HG03354 (cell line): ENCODE measurements around the gene PCDHGC4.

Experiments
- ATAC-seq: cut with Tn5 transposase; IDR thresholded peaks from one replicate; pipeline ENCODE4 v1.9.1; 2021; ENCODE audit warnings: mild to moderate bottlenecking; ENCODE audit not compliant: unreplicated experiment, poor library complexity, severe bottlenecking

PCDHGC4 gene

GRCh38 chr5:141484641-141485311 is at the start of gene PCDHGC4:
Gene PCDHGC4, plus strand, starts transcription at chr5:141485030. Its CDS starts 144 bp downstream, at chr5:141485174.
- ATAC-seq: no peak

- ATAC-seq: no peak
Observed at GRCh38 chr5:141437221-141437620, 47.6 kb upstream of the PCDHGC4 start.

- no peak for ATAC-seq
Observed at GRCh38 chr5:141439411-141440141, 45.3 kb upstream of the PCDHGC4 start.

GRCh38 chr5:141440341-141440740 is 44.5 kb upstream of the PCDHGC4 start:
- ATAC-seq: no peak

- ATAC-seq: no peak
Observed at GRCh38 chr5:141441571-141442170, 43.2 kb upstream of the PCDHGC4 start.

GRCh38 chr5:141465351-141465750 is 19.5 kb upstream of the PCDHGC4 start:
- no peak for ATAC-seq

- ATAC-seq: peak; percentile 97
Observed at GRCh38 chr5:141475625-141476131, 9.2 kb upstream of the PCDHGC4 start, which contains the start of gene PCDHGC3. Gene PCDHGC3, plus strand, starts transcription at chr5:141475966. Its CDS starts 151 bp downstream, at chr5:141476117.

GRCh38 chr5:141476132-141476911 is 8.5 kb upstream of the PCDHGC4 start:
- peak; percentile 28 for ATAC-seq

- no peak for ATAC-seq
Observed at GRCh38 chr5:141477044-141477575, 7.7 kb upstream of the PCDHGC4 start.

GRCh38 chr5:141477815-141478214 is 7.0 kb upstream of the PCDHGC4 start:
- ATAC-seq: no peak

- no peak for ATAC-seq
Observed at GRCh38 chr5:141478321-141478945, 6.4 kb upstream of the PCDHGC4 start.

- no peak for ATAC-seq
Observed at GRCh38 chr5:141479776-141480175, 5.1 kb upstream of the PCDHGC4 start.

GRCh38 chr5:141483902-141484301 is 928 bp upstream of the PCDHGC4 start:
- ATAC-seq: no peak

- ATAC-seq: no peak
Observed at GRCh38 chr5:141484310-141484640, 555 bp upstream of the PCDHGC4 start.

- ATAC-seq: no peak
Observed at GRCh38 chr5:141485321-141486055, 658 bp downstream of the PCDHGC4 start.

GRCh38 chr5:141486091-141486490 is 1.3 kb downstream of the PCDHGC4 start:
- ATAC-seq: no peak

GRCh38 chr5:141487131-141487530 is 2.3 kb downstream of the PCDHGC4 start:
- no peak for ATAC-seq
